Natural killer cell (primary cell): Measurements from ENCODE around the gene AFAP1. TPM values are rescaled to one million over a fixed set of nuclear protein-coding genes. Genes with fewer than 3 reads are reported as not detected.

Experiments
- ATAC-seq, 3 donors: fragments of 150-1000 bp in 2 of 3; fragments of 200-7000 bp in 1 of 3; cut with Tn5 transposase; 1 replicate in 1 of 3; 2 replicates in 2 of 3; pipeline ENCODE4 v1.10.0; 2021; ENCODE audit warnings: mild to moderate bottlenecking in 2 of 3, moderate library complexity in 2 of 3
- DNase-seq, 2 donors: peaks; one replicate each; pipeline versions ENCODE4 v3.0.0 to v3.0.0-alpha.2; 2013 to 2021; ENCODE audit warnings: mixed read lengths in 1 of 2
- H3K27ac ChIP-seq: one replicate; pipeline ENCODE4 v1.5.1; 2013; ENCODE audit warnings: mild to moderate bottlenecking, low read length
- H3K27me3 ChIP-seq: one replicate; pipeline ENCODE4 v1.6.1; 2013; ENCODE audit warnings: low read length; ENCODE audit not compliant: control insufficient read depth, insufficient read depth
- H3K36me3 ChIP-seq: one replicate; pipeline ENCODE4 v1.6.1; 2013; ENCODE audit warnings: low read length; ENCODE audit not compliant: control insufficient read depth, insufficient read depth
- H3K4me1 ChIP-seq: one replicate; pipeline ENCODE4 v1.6.1; 2013; ENCODE audit warnings: low read length; ENCODE audit not compliant: control insufficient read depth, insufficient read depth
- H3K4me3 ChIP-seq: one replicate; pipeline ENCODE4 v1.5.1; 2013; ENCODE audit warnings: low read length
- H3K9me3 ChIP-seq: one replicate; pipeline ENCODE4 v1.6.1; 2013; ENCODE audit warnings: low read length; ENCODE audit not compliant: control insufficient read depth, insufficient read depth
- H3K27ac Mint-ChIP-seq, 2 donors: one replicate each; pipeline ENCODE4 v1.8.0; 2022; ENCODE audit warnings: mild to moderate bottlenecking in 2 of 2, mixed read lengths in 2 of 2, moderate library complexity in 1 of 2
- H3K27me3 Mint-ChIP-seq, 2 donors: one replicate each; pipeline ENCODE4 v1.8.0; 2022; ENCODE audit warnings: low read depth in 2 of 2, mixed read lengths in 2 of 2
- H3K36me3 Mint-ChIP-seq: one replicate; pipeline ENCODE4 v1.8.0; 2022; ENCODE audit warnings: mixed read lengths
- H3K4me1 Mint-ChIP-seq, 2 donors: one replicate each; pipeline ENCODE4 v1.8.0; 2022; ENCODE audit warnings: mixed read lengths in 2 of 2
- H3K4me3 Mint-ChIP-seq: one replicate; pipeline ENCODE4 v1.8.0; 2022; ENCODE audit warnings: mild to moderate bottlenecking, moderate library complexity, mixed read lengths
- H3K9me3 Mint-ChIP-seq, 2 donors: one replicate each; pipeline ENCODE4 v1.8.0; 2022; ENCODE audit warnings: mixed read lengths in 2 of 2
- WGBS: methylation state at CpG from one replicate; pipeline ENCODE4 v1.1.7; 2013; ENCODE audit warnings: missing lambda C conversion rate; ENCODE audit not compliant: insufficient coverage; 5-methylcytosine and 5-hydroxymethylcytosine counted together
- intact Hi-C: fragments of 100-400 bp; cut with micrococcal nuclease; formaldehyde crosslinking; loops from one replicate; pipeline ENCODE4 v1.14.2; 2022
- total RNA-seq, 4 donors: library from RNA; stranded (reverse); fragments of 120-200 nt in 1 of 4; gene quantifications; one replicate each; pipeline versions ENCODE4 v1.2.3 to v1.2.4, GENCODE V29; 2013 to 2022
- TF ChIP-seq, protein P1 (sequence below): fragments of 200-600 bp; IDR thresholded peaks from one replicate; pipeline ENCODE4 v1.8.0; 2022; ENCODE audit warnings: antibody characterized with exemption

The AFAP1 gene
- total RNA-seq, 3 donors from 2014 or later (not counting 1 experiment from before 2014, with no cell fraction given) = 4.9 to 12.5 (median 9.5) TPM

DNA sequence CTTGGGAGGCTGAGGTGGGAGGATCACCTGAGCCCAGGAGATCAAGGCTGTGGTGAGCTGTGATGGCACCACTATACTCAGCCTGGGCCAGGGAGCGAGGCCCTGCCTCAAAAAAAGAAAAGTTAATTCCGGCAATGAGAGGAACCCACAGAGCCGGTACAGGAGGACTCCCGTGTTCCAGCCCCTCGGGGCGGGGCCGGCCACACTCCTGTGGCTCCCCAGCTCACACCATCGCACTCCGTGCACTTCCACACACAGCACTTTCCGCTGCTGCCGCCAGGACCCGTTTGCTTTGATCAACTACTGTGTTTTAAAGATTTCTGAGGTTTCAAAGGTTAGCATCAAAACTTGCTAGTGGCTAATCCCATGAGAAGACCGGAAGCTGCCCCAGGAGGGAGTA lies 171.7 kb downstream of the AFAP1 start:
- Histone ChIP-seq H3K27me3 (no peaks in the 10 kb centered on the region), H3K9me3 (no peaks in the 10 kb centered on the region), H3K4me3 (no peak overlapping the region), H3K4me1 (peaks cover 7% of the 10 kb centered on the region), H3K36me3 (no peaks in the 10 kb centered on the region), H3K27ac (no peak overlapping the region)
- 85% methylated on average over 13 of the region's 13 CpGs for WGBS
- intact Hi-C loops = no loop called here
- no peaks in the 10 kb centered on the region for H3K27me3 Mint-ChIP-seq
- no peaks in the 10 kb centered on the region for H3K36me3 Mint-ChIP-seq
- no peak for ATAC-seq
- no peak overlapping the region for H3K27ac Mint-ChIP-seq
- TF ChIP-seq, protein P1, sequence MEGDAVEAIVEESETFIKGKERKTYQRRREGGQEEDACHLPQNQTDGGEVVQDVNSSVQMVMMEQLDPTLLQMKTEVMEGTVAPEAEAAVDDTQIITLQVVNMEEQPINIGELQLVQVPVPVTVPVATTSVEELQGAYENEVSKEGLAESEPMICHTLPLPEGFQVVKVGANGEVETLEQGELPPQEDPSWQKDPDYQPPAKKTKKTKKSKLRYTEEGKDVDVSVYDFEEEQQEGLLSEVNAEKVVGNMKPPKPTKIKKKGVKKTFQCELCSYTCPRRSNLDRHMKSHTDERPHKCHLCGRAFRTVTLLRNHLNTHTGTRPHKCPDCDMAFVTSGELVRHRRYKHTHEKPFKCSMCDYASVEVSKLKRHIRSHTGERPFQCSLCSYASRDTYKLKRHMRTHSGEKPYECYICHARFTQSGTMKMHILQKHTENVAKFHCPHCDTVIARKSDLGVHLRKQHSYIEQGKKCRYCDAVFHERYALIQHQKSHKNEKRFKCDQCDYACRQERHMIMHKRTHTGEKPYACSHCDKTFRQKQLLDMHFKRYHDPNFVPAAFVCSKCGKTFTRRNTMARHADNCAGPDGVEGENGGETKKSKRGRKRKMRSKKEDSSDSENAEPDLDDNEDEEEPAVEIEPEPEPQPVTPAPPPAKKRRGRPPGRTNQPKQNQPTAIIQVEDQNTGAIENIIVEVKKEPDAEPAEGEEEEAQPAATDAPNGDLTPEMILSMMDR = no peak
- no peak overlapping the region for H3K4me3 Mint-ChIP-seq
- H3K9me3 Mint-ChIP-seq = no peaks in the 10 kb centered on the region
- H3K4me1 Mint-ChIP-seq = no peaks in the 10 kb centered on the region
- DNase-seq = no peak

DNA sequence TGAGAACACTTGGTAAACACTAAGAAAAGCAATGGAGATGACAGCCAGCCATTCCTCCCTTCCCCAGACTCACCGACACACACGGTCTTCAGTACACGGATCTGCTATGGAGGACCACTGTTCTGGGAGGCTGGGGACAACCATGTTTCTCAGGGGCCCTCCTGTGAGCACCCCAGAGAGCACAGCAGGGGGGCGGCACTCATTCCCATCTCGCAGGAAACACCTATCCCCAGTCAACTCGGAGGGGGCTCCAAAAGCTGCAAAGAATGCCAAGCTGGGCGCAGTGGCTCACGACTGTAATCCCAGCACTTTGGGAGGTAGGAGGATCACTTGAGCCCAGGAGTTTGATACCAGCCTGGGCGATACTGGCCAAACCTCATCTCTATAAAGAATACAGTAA lies 172.1 kb downstream of the AFAP1 start:
- Histone ChIP-seq H3K4me3 (no peak overlapping the region), H3K9me3 (no peaks in the 10 kb centered on the region), H3K27me3 (no peaks in the 10 kb centered on the region), H3K27ac (no peak overlapping the region), H3K4me1 (peaks cover 7% of the 10 kb centered on the region), H3K36me3 (no peaks in the 10 kb centered on the region)
- intact Hi-C loops = no loop called here
- Mint-ChIP-seq H3K27ac (no peak overlapping the region), H3K9me3 (no peaks in the 10 kb centered on the region), H3K4me1 (no peaks in the 10 kb centered on the region), H3K4me3 (no peak overlapping the region), H3K27me3 (no peaks in the 10 kb centered on the region), H3K36me3 (no peaks in the 10 kb centered on the region)
- TF ChIP-seq, protein P1 = no peak
- ATAC-seq (no peak), DNase-seq (no peak)
- 80% methylated on average over 9 of the region's 9 CpGs for WGBS

DNA sequence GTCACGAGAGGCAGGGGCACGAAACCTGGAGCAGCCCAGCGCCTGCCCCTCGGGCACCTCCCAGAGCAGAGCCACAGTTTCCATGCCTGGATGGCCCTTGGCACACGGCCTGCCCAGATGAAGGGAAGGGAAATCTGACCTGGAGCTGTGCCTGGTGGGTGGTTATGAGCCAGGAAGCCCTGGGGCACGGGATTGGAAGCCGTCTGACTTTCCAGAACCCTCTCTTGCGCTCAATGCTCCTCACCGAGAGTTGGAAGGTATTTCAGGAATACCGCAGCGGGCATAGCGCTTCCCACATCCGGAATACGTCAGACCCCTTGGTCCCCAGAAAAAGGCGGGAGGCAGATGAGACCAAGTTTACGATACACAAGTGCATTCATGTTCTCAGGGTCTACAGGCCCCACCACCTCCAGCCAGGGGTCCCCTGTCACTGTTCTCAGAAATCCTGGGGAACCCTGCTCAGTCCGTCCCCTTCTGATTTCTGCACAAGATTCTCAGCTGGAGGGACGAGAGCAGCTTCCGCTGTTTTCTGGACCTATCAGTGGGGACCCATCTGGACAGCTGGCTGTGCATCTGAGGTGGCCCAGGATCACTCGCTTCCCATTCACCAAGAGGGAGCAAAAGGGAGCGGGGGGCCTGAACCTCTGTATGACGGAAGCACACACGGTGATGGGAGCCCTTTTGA lies 172.9 kb downstream of the AFAP1 start:
- Histone ChIP-seq H3K4me1 (peaks cover 7% of the 10 kb centered on the region), H3K36me3 (no peaks in the 10 kb centered on the region), H3K27me3 (no peaks in the 10 kb centered on the region), H3K9me3 (no peaks in the 10 kb centered on the region), H3K27ac (no peak overlapping the region), H3K4me3 (no peak overlapping the region)
- no peak for DNase-seq
- Mint-ChIP-seq H3K4me3 (no peak overlapping the region), H3K27ac (no peak overlapping the region), H3K4me1 (peaks cover 0 to 2% of the 10 kb centered on the region in 2 donors), H3K9me3 (no peaks in the 10 kb centered on the region), H3K36me3 (no peaks in the 10 kb centered on the region), H3K27me3 (no peaks in the 10 kb centered on the region)
- TF ChIP-seq, protein P1 = no peak
- intact Hi-C loops = no loop called here
- ATAC-seq = no peak
- 88% methylated on average over 23 of the region's 23 CpGs for WGBS

DNA sequence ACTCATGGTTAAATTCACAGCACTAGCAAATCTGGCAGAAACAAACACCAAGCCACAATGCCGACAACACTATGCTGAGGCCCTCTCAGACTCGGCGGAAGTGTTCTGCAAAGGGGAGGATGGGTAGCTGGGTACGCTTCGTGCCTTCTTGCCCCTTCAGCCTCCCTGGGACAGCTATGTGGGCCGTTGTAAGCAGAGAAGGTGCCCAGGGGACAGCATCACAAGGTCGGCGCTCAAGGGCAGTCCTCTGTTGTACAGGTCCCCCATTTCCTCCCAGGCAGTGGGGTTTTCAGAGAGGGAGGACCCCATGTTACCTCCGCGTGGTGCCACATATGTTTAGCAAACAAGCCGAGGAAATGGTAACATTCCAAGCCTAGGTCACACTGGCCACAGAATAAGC lies 173.6 kb downstream of the AFAP1 start:
- intact Hi-C loops = no loop called here
- ATAC-seq (no peak), DNase-seq (no peak)
- 92% methylated on average over 11 of the region's 11 CpGs for WGBS
- TF ChIP-seq, protein P1 = no peak
- H3K4me1 ChIP-seq = peaks cover 7% of the 10 kb centered on the region
- H3K36me3 ChIP-seq = no peaks in the 10 kb centered on the region
- no peak overlapping the region for H3K27ac Mint-ChIP-seq
- no peaks in the 10 kb centered on the region for H3K27me3 Mint-ChIP-seq
- H3K4me1 Mint-ChIP-seq = peaks cover 0 to 8% of the 10 kb centered on the region in 2 donors
- H3K9me3 ChIP-seq = no peaks in the 10 kb centered on the region
- H3K27me3 ChIP-seq = no peaks in the 10 kb centered on the region
- no peaks in the 10 kb centered on the region for H3K9me3 Mint-ChIP-seq
- H3K4me3 ChIP-seq = no peak overlapping the region
- H3K4me3 Mint-ChIP-seq = no peak overlapping the region
- H3K36me3 Mint-ChIP-seq = no peaks in the 10 kb centered on the region
- H3K27ac ChIP-seq = no peak overlapping the region
